Measurements from ENCODE around the gene HRCT1.
"Not testable (repeated sequence)": the region's sequence is repeated elsewhere in the genome, so short reads cannot be mapped to it uniquely, and the experiment has no call there.

Gene HRCT1

DNA sequence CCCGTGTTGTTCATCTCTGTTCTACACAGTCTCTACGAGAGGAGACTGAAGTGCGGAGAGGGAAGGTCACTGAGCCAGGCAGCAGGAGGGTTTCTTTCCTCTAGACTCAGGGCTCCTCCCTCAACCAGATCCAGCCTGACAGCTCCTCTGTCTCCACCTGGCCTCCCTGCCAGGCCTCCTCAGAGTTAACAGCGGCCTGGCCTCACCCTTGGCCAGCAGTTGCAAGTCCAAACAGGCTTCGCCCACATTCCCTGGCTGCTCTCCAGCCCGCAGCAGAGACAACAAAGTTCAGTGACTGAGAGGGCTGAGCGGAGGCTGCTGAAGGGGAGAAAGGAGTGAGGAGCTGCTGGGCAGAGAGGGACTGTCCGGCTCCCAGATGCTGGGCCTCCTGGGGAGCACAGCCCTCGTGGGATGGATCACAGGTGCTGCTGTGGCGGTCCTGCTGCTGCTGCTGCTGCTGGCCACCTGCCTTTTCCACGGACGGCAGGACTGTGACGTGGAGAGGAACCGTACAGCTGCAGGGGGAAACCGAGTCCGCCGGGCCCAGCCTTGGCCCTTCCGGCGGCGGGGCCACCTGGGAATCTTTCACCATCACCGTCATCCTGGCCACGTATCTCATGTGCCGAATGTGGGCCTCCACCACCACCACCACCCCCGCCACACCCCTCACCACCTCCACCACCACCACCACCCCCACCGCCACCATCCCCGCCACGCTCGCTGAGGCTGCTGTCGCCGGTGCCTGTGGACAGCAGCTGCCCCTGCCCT lies at the start of gene HRCT1:
Gene HRCT1 (plus strand): TSS at position 291 of the 768 bp plus-strand sequence. CDS start 86 bp downstream, at position 377.
- DNase-seq, result no peak

DNA sequence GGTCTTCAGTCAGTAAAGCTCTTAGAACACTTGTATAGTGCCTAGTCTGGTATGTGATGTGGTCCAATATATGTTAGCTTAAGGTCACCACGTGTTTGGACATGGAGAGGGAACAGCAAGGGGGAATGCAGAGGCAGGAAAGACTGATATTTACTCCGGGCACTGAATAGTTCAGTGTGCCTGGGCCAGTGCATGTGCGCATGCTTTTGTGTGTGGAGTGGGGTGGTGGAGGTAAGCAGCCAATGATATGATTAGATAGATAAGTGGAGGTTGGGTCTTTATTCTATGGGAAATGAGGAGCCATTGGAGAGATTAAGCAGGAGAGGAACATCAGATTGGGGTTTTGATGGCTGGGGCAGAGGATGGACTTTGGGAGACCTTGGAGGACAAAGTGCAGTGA lies 49.8 kb upstream of the HRCT1 start:
- DNase-seq, result no peak

DNA sequence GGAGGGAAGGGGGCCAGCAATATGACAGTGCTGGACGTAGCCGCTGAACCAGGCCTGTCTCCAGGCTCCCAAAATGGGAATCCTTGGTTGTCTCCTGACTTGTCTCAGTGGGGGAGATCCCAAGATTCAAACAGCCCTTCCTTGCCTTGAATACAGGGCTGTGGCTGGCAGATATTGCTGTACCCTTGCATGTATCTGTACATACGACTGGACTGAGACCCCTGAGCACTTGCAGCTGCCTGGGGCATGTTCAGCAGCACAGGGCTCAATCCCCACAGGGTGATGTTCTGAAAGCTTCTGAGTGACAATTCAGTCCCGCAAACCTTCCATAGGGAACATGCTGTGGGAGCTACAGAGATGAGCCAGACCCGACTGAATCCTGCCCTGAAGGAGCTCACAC lies 49.1 kb upstream of the HRCT1 start:
- no peak for DNase-seq

DNA sequence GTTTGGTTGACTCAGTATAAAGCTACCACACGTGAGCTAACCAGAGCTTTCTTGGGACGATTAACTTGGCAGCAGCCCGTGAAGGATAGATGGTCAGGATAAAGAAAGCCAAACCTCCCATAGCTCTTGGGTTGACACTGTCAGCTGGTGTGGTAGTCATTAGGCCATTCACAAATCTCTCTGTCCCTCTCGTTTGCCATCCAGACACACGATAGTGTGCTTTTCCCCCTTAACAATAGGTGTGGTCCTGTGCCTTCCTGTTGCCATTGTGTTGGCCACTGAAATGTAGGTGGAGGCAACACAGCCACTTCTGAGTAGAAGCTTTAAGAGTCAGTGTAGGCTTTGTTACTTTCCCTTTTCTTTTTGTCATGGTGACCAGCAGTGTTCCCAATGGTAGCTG lies 47.5 kb upstream of the HRCT1 start:
- no peak for DNase-seq

DNA sequence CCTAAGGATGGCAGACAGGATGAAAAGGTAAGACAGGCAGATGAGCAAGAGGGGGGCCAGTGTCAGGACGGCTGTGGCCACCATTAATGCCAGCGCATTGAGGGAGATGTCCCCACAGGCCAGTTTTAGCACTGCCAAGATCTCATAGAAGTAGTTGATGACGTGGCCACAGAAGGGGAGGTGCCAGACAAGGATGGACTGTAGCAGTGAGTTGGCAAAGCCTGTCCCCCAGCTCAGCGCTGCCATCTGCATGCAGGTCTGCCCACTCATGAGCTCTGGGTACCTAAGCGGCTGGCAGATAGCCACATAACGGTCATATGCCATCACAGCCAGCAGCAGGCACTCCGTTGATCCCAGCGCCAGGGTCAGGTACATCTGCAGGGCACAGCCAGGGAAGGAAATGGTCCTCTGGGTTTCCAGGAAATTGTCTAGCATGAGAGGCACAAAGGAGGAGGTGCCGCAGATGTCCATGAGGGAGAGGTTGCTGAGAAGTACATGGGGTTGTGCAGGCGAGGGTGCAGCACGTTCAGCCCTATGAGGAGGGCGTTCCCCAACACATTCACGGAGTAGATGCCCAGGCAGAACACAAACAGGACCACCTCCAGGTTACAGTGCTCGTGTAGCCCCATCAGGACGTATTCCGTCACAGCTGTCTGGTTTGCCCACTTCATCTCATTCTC lies 46.6 kb upstream of the HRCT1 start:
- no peak for DNase-seq

DNA sequence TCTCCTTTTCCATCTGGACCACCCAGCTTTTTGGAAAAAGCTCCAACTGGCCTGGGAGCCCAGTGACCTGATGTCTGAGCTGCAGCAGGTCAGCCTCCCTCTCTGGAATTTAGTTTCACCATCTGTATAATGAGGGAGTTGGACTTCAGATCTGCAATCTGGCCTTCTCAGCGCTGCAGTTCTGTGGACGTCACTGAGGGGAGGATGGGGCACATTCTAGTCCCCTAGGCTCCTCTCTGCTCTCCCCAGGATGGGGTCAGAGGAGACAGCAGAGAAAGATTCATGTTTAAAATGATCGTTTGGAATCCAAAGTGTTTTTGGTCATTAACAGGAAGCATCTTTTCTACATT lies 46.0 kb upstream of the HRCT1 start:
- DNase-seq, result no peak

DNA sequence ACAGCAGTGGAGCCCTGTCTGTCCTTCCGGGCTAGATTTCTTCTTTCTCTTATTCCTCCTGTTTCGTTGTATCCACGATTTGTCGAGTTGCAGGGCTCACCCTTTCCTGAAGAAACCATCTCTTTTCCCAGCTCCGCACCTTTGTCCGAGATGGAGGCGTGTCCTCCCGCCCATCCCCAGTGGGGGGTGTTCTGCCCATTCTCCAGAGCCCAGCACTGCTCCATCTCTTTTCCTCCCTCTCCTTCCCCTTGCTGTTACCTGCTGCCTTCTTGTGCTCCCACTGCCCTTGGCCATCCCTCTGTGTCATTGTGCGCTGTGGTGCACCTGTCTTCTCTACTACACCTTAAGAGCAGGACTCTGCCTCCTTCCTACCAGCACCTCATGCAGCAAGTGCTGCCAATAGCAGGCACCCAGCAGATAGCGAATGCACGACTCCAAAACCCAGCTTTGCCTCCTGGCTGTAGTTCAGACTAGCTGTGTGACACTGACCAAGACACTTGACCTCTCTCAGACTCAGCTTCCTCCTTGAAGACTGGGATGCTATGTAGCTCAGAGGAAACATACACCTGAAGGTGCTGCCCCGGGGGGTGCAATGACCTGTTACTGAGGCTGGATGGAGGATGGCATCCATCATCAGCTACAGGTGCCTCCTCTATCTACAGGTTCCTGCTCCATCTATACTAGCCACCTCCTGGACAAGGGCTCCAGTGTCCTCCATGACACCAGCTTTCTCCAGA lies 44.7 kb upstream of the HRCT1 start:
- DNase-seq, result no peak

DNA sequence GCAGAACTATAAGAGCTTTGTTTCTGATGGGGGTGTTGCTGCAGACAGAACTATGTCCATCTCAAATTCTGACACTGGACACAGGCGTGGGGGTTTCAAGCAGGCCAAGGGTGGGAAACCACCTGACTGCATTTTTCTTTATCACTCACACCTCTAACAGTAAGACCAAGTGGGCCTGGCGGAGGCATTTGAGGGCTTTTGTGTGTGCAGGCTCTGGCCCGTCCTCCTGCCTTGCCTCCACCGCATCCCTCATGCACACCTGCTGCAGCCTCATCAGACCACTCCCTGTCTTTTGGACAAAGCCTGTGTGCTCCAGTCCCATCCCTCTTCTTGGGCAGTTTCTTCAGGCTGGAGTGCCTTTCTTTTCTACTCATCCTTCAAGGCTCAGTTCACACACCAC lies 43.7 kb upstream of the HRCT1 start:
- no peak for DNase-seq

DNA sequence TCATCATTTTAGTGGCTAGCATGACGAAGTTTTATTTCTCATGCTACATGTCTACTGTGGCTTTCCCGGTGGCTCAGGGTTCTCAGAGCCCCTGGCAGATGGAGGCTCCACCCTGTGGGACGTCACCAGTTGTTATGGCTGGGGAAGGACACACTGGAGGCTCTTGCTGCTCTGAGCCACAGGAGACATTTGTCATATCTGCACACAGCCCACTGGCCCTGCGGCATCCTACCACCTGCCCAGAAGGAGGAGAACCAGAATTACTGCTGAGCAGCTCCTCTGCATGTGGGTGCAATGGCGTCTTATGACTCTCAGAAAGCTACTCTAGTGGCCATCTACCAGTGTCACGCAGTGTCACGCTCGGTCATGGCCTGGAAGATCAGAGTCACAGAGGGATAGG lies 42.4 kb upstream of the HRCT1 start:
- DNase-seq, result no peak

DNA sequence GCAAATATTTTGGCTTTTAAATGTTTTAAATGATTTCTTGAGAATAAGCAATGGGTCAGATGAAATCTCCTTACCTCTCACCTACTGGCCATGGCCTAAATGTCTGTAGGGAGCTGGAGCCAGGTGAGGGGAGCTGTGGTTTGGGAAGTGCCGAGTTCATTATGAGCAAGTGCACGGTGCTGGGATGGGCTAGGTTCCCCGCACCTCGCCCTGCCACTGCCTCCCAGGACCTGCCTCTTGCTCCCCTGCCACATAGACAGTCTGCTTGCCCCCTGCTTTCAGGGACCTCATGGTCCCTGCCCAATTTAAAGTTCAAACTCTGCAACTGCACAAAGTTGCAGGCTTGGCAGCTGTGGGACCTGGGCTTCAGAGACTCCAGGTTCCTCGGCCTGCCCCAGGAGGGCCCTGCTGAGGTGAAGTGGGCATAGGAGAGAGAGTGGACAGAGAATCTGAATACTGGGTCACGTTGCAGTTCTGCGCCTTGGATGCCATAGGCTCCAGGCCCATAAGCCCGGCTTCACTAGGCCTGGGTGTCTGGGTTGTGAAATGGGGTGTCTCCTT lies 41.2 kb upstream of the HRCT1 start:
- no peak for DNase-seq

DNA sequence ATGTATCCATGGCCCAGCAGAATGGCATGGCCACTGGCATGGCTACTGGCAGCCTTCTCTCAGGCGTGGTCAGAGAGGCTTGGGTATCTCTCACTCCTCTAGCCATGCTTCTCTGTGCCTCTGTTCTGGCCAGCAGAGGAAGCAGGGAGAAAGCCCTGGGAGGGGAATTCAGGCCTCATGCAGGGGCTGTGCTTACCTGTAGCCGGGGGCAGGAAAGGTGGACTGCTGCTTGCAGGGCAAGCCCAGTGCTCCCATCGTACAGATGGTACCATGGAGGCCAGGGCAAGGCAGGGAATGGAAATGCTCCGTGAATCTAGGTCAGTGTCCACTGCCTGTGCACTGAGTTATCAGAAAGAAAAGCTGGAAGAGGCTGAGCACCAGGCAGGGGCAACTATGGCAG lies 38.5 kb upstream of the HRCT1 start:
- no peak for DNase-seq

DNA sequence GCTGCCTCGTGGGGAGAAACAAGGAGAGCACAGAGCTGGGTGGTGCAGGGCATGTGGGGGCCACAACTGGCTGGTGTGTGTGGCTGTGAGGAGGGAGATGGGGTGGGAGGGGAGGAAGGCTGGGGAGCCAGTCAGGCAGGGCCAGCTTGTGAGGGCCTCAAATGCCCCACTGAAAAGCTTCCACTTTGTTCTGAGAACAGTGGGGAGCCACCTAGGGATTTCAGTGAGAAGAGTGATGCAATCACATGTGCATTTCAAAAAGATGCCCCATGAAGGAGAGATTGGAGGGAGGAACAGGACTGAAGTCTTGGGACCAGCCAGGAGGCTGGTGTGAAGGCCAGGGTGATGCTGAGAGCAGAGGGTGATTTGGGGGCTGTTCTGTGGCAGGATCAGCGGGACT lies 37.1 kb upstream of the HRCT1 start:
- DNase-seq, result no peak

DNA sequence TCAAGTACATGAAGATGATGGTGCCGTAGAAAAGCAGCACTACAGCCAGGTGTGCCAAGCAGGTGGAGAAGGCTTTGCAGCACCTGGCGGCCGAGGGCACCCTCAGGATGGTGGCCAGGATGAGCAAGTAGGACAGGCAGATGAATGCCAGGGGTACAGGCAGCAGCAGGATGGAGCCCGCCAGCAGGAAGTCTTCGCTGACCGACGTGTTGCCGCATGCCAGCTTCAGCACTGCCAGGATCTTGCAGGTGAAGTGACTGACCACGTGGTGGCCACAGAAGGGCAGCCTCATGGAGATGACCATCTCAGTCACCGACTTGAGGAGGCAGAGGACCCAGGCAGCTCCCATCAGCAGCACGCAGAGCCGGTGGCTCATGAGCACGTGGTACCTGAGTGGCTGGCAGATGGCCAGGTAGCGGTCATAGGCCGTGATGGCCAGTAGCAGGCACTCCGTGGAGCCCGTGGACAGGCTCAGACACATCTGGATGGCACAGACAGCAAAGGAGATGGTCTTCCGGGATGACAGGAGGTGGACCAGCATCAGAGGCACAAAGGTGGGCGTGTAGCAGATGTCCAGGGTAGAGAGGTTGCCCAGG lies 36.3 kb upstream of the HRCT1 start:
- DNase-seq, result no peak

DNA sequence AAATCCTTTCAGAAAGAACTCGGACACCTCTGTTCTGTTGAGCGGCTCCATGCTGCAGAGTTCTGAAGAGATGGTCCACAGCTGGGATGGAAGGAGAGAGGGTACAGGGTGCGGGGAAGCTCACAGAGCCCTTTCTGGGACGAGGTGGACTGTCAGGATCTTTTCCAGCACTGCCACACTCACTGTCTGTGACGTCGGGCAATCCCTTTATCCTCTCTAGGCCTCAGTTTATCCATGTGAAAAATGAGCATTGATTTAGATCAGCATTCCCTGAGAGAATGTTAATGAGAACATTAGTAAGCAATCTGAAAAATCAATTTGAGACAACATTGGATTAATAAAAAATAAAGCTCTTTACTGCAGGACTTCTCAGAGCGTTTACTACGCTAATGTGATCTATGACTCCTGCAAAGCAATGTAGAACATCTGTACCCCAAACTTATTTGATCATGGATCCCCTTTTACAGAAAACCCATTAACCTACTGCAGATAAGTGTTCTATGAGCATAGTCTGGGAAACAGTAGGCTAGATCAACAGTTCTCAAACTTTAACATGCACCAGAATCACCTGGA lies 35.6 kb upstream of the HRCT1 start, which contains the start of gene OR13J1:
Gene OR13J1 (minus strand): TSS at position 51 of the 573 bp plus-strand sequence. CDS start 0 bp downstream, at position 51.
- no peak for DNase-seq

DNA sequence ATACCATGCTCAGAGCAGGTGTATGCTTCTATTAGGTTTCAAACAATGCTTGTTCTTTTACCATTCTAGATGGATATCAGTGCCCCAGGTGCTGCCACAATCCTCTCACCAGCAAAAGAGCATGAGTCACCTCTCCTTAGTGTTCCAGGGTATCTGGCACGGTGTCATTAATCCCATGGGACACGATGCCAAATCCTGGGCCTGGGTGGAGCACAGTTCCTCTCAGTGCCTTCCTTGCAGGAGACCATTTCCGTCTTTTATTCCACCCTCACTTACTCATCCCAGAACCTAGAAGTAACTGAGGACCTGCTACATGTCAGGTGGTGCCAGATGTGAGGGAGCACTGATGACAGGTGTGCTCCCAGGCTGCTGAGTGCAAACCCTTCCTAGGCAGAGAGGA lies 34.5 kb upstream of the HRCT1 start:
- DNase-seq, result no peak

DNA sequence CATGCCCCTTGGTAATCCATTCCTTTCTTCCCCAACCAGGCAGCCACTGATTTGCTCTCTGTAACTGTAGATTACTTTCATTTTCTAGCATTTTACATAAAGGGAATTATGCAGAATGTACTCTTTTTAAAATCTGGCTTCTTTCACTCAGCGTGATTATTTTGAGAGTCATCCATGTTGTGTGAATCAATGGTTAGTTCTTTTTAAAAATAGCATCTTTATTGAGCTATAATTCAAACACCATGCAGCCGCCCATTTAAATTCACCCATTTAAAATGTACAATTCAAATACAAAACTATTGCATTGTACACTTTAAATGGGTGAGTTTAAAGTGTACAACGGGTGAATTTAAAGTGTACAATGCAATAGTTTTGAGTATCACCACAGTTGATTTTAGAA lies 33.5 kb upstream of the HRCT1 start:
- DNase-seq, result no peak

DNA sequence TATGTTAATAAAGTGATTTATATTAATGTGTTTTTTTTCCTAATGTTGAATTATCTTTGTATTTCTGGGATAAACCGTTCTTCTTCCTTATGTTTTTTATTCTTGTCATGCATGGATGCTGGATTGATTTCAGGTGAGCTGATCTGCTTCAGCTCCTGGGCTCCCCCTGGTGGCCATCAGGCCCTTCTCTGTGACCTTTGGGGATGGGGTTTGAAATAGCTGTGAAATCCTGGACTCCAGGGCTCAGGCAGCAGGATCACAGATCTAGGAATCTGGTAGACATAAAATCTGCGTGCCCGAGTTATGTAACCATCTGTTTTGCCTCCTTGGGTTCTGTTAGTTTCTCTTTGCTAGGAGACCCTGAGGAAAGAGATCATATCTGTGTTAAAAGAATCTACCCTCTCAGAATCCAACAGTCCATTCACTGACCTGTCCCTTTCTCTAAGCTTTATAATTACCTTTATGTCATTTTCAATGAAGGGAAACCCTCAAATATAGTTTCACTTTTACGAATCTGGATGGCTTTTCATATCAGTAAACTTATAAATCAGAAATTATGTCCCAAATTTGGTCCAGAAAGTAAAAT lies 23.6 kb upstream of the HRCT1 start:
- no peak for DNase-seq

DNA sequence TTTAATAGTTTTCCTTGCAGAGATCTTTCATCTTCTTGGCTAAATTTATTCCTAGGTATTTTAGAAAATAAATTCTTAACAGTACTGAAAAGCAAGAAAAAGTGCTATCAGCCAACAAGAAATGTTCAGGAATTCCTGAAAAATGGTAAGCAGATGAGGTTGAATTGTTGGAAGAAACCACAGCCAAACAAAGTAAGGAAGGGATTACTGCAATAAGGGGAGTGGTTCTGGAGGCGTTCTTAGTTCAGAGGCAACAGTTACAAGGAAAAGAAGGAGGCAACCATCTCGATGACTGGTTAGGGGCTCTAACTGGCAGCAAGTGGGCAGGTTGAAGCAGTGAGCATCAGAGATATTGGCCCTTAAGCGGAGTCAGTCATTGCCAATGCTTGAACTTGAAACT lies 23.0 kb upstream of the HRCT1 start:
- DNase-seq, result no peak

DNA sequence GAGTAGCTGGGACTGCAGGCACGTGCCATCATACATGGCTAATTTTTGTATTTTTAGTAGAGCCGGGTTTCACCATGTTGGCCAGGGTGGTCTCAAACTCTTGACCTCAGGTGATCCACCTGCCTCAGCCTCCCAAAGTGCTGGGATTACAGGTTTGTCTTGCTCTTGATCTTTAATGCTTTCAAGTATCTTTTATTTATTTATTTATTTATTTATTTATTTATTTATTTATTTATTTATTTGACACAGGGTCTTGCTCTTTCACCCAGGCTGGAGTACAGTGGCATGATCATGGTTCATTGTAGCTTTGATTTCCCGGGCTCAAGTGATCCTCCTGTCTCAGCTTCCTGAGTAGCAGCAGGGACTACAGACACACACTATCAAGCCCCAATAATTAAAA lies 21.1 kb upstream of the HRCT1 start:
- not testable (repeated sequence) for DNase-seq

DNA sequence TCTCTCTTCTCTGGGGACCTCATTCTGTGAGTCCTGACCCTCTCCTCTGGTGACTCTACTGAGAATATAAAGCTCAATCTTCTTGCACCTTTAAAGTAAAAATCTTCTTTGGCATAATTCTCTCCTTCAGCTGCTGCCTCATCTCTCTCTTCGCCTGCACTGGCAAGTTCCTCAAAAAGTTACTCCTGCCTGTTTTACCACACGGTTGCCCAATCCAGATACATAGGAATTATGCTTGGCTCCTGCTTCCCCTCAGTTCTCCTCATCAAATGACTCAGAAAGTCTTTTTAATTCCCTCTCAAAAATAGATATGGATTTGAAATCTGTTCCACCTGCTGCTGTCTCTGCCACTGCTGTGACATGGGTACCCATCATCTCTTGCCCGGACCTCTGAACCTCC lies 14.4 kb upstream of the HRCT1 start:
- no peak for DNase-seq

DNA sequence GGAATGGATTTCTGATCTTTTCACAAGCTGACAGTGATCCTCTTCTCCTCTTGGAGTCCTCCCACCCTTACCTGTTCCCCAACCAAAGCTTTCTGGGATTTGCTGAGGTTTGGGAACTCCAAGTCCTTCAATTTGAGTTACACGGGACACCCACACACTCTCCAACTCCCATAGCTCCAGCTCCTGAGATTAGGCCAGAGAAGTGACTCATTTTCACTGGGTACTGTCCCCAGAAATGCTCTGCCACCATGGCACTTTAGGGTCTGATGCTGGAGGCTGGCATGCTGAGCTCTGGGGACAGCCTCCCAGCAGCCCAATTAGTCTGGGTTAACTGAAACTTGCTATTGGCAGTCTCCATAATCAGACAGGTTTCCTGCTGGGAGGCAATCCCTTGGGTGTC lies 14.0 kb upstream of the HRCT1 start:
- no peak for DNase-seq

DNA sequence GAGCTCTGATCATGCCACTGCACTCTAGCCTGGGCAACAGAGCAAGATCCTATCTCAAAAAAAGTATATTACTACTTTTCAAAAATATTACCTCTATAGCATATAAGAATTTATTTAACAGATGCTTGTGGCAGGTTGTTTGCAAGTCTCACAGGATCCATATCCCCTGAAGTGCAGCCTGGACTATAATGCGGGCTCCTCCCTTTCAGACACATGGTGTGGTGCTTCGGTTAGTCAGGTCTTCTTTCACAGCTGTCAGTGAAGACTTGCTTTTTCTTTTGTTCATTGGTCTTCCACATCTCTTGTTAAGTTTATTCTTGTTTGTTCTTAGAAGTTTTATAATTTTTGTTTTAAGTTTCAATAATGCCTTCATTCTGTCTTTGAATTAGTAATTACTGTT lies 9.4 kb upstream of the HRCT1 start:
- DNase-seq, result no peak
